ENCODE data around the gene TBL1X.
"Not testable (repeated sequence)": the region's sequence is repeated elsewhere in the genome, so short reads cannot be mapped to it uniquely, and the experiment has no call there.

TBL1X gene

GRCh38 chrX:9758021-9758638 lies 293.3 kb downstream of the TBL1X start:
- Histone ChIP-seq H3K4me1 (no peaks in the 10 kb centered on the region), H3K27me3 (no peaks in the 10 kb centered on the region), H3K36me3 (no peaks in the 10 kb centered on the region), H3K4me3 (ENCODE audit: low read depth, low read length) (no peak overlapping the region), H3K9me3 (no peaks in the 10 kb centered on the region)
- TF ChIP-seq CTCF (IDR thresholded peaks at IDR 0.05; ENCODE audit: low read depth, low read length): no peak
- DNase-seq: no peak

GRCh38 chrX:9759337-9759736 lies 294.5 kb downstream of the TBL1X start:
- Histone ChIP-seq H3K36me3 (no peaks in the 10 kb centered on the region), H3K27me3 (no peaks in the 10 kb centered on the region), H3K4me1 (no peaks in the 10 kb centered on the region), H3K4me3 (ENCODE audit: low read depth, low read length) (no peak overlapping the region), H3K9me3 (no peaks in the 10 kb centered on the region)
- TF ChIP-seq CTCF (IDR thresholded peaks at IDR 0.05; ENCODE audit: low read depth, low read length): no peak
- no peak for DNase-seq

- DNase-seq: no peak
Observed at GRCh38 chrX:9765072-9765736, 300.3 kb downstream of the TBL1X start.

GRCh38 chrX:9765737-9766097 lies 300.9 kb downstream of the TBL1X start, which contains the start of gene GPR143:
Gene GPR143, minus strand, starts transcription at chrX:9765847. Its CDS starts 30 bp downstream, at chrX:9765817.
- Histone ChIP-seq H3K27me3 (no peaks in the 10 kb centered on the region), H3K36me3 (no peaks in the 10 kb centered on the region), H3K4me1 (no peaks in the 10 kb centered on the region), H3K9me3 (no peaks in the 10 kb centered on the region), H3K4me3 (ENCODE audit: low read depth, low read length) (no peak within 1 kb of the TSS)
- DNase-seq: no peak
- no peak for TF ChIP-seq CTCF (IDR thresholded peaks at IDR 0.05; ENCODE audit: low read depth, low read length)

More at GRCh38 chrX:9765072-9765736, 300.3 kb downstream of the TBL1X start:
- H3K36me3 ChIP-seq: no peaks in the 10 kb centered on the region
- H3K9me3 ChIP-seq: no peaks in the 10 kb centered on the region
- no peaks in the 10 kb centered on the region for H3K27me3 ChIP-seq
- H3K4me1 ChIP-seq: no peaks in the 10 kb centered on the region
- H3K4me3 ChIP-seq (ENCODE audit: low read depth, low read length): no peak overlapping the region
- no peak for TF ChIP-seq CTCF (IDR thresholded peaks at IDR 0.05; ENCODE audit: low read depth, low read length)

GRCh38 chrX:9767375-9767774 lies 302.5 kb downstream of the TBL1X start:
- Histone ChIP-seq H3K9me3 (no peaks in the 10 kb centered on the region), H3K36me3 (no peaks in the 10 kb centered on the region), H3K4me1 (no peaks in the 10 kb centered on the region), H3K27me3 (no peaks in the 10 kb centered on the region), H3K4me3 (ENCODE audit: low read depth, low read length) (no peak overlapping the region)
- TF ChIP-seq CTCF (IDR thresholded peaks at IDR 0.05; ENCODE audit: low read depth, low read length): no peak
- DNase-seq: no peak

- not testable (repeated sequence) for H3K9me3 ChIP-seq; H3K4me3 ChIP-seq (ENCODE audit: low read depth, low read length); H3K4me1 ChIP-seq; H3K27me3 ChIP-seq; DNase-seq; H3K36me3 ChIP-seq
Observed at GRCh38 chrX:9768321-9768839, 303.5 kb downstream of the TBL1X start.

Data from BE2C (cell line).